GM13976 (cell line): ENCODE results near the gene ADD2.
A peak's percentile ranks its signal among the peaks of the same experiment; 100 is the strongest.
"Not testable (repeated sequence)": the region's sequence is repeated elsewhere in the genome, so short reads cannot be mapped to it uniquely, and the experiment has no call there.

ENCODE experiments used
- DNase-seq: peaks from one replicate; pipeline ENCODE4 v3.0.0; 2012; ENCODE audit warnings: low spot score
- CTCF ChIP-seq: IDR thresholded peaks from 2 replicates; pipeline ENCODE4 v1.5.1; 2012; ENCODE audit warnings: borderline replicate concordance, mild to moderate bottlenecking; ENCODE audit not compliant: insufficient read depth; ENCODE audit errors: extremely low read depth, missing control alignments, control extremely low read depth
- in situ Hi-C: fragments of 300-500 bp; cut with MboI; formaldehyde crosslinking; loops from one replicate; pipeline ENCODE4 v1.12.0; 2022; ENCODE audit warnings: low sequenced_read_pairs, mixed read lengths, inconsistent platforms; ENCODE audit not compliant: unreplicated experiment

The ADD2 gene

GRCh38 chr2:70655786-70656185 is 112.2 kb downstream of the ADD2 start:
- DNase-seq = no peak
- TF ChIP-seq CTCF = no peak
- in situ Hi-C loops = loop anchor here (10.0 kb wide), 1 partner anchor 129 kb away; no protein-coding TSS in a partner anchor

GRCh38 chr2:70655211-70655610 is 112.8 kb downstream of the ADD2 start:
- in situ Hi-C loops = loop anchor here (10.0 kb wide), 1 partner anchor 130 kb away; no protein-coding TSS in a partner anchor
- DNase-seq = not testable (repeated sequence)
- TF ChIP-seq CTCF = peak; percentile 6

- no peak for TF ChIP-seq CTCF
- no peak for DNase-seq
- in situ Hi-C loops = loop anchor here (10.0 kb wide), 1 partner anchor 133 kb away; no protein-coding TSS in a partner anchor
Observed at GRCh38 chr2:70651727-70652126, 116.3 kb downstream of the ADD2 start.

GRCh38 chr2:70651014-70651413 is 117.0 kb downstream of the ADD2 start:
- in situ Hi-C loops = loop anchor here (10.0 kb wide), 1 partner anchor 134 kb away; no protein-coding TSS in a partner anchor
- no peak for TF ChIP-seq CTCF
- no peak for DNase-seq

GRCh38 chr2:70648961-70649360 is 119.0 kb downstream of the ADD2 start:
- DNase-seq = no peak
- in situ Hi-C loops = loop anchor here (25.0 kb wide), 1 partner anchor 337 kb away; the partner anchor contains the start of gene FAM136A
- no peak for TF ChIP-seq CTCF

GRCh38 chr2:70647873-70648481 is 120.0 kb downstream of the ADD2 start:
- in situ Hi-C loops = loop anchor here (25.0 kb wide), 1 partner anchor 336 kb away; the partner anchor contains the start of gene FAM136A
- peak; percentile 55 for DNase-seq
- TF ChIP-seq CTCF = peak; percentile 90
